ENCODE measurements around the gene MVK. TPM values are rescaled to one million over a fixed set of nuclear protein-coding genes. Genes with fewer than 3 reads are reported as not detected.

The MVK gene
- total RNA-seq, 4 donors from 2014 or later: 20.4 to 42.0 (median 31.6) TPM

DNA sequence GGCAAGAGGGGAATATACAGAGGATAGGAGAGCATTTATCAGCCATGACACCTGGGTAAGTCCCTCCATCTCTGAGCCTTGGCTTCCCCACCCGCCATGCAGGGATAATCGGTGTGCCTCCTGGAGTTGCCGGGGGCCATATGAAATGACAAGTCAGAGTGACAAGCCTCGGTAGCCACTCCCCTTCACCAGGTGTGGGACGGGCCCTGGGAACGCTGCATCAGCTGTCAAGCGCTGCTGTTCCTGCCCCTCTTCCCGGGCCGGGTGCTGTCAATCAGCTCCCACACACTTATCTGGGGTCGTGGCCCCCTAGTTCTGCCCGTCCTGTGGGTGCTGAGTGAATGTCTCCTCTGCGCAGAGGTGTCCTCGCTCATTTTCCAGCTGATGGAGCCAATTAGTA is 57.2 kb downstream of the MVK start:
- H3K36me3 ChIP-seq: no peaks in the 10 kb centered on the region
- no peak overlapping the region for H3K27ac ChIP-seq
- intact Hi-C loops (cut with DNase I): no loop called here
- no peak overlapping the region for H3K4me3 ChIP-seq (replicated peaks in 1 of 3)
- no peak for TF ChIP-seq POLR2A (IDR thresholded peaks at IDR 0.05)
- TF ChIP-seq, protein P1, sequence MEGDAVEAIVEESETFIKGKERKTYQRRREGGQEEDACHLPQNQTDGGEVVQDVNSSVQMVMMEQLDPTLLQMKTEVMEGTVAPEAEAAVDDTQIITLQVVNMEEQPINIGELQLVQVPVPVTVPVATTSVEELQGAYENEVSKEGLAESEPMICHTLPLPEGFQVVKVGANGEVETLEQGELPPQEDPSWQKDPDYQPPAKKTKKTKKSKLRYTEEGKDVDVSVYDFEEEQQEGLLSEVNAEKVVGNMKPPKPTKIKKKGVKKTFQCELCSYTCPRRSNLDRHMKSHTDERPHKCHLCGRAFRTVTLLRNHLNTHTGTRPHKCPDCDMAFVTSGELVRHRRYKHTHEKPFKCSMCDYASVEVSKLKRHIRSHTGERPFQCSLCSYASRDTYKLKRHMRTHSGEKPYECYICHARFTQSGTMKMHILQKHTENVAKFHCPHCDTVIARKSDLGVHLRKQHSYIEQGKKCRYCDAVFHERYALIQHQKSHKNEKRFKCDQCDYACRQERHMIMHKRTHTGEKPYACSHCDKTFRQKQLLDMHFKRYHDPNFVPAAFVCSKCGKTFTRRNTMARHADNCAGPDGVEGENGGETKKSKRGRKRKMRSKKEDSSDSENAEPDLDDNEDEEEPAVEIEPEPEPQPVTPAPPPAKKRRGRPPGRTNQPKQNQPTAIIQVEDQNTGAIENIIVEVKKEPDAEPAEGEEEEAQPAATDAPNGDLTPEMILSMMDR (IDR thresholded peaks at IDR 0.05): no peak
- no peak for DNase-seq
- no peaks in the 10 kb centered on the region for H3K4me1 ChIP-seq
- H3K27me3 ChIP-seq: no peaks in the 10 kb centered on the region
- no peaks in the 10 kb centered on the region for H3K9me3 ChIP-seq
- 44 to 57% methylated on average over 7 to 9 of the region's 13 CpGs for WGBS, 2 donors

DNA sequence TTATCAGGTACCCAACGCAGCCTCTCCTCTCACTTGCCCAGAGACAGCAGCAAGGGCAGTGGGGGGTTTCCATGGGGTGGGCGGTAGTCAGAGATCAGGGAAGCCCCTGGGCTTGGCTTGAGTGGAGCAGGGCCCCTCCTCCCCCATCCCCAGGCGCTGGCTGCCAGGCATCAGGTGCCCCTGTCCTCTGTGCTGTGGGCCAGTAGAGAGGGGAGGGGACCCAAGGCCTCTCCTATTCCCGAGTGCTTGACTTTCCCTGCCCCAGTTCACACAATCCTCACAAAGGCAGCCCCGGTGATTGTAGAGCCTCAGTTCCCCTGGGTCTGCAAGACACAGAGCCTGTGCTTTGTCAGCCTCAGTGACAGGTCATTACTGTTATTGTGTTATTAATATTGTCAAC is 57.7 kb downstream of the MVK start:
- DNase-seq: no peak
- WGBS, 2 donors: 36 to 45% methylated on average over 2 to 5 of the region's 5 CpGs

DNA sequence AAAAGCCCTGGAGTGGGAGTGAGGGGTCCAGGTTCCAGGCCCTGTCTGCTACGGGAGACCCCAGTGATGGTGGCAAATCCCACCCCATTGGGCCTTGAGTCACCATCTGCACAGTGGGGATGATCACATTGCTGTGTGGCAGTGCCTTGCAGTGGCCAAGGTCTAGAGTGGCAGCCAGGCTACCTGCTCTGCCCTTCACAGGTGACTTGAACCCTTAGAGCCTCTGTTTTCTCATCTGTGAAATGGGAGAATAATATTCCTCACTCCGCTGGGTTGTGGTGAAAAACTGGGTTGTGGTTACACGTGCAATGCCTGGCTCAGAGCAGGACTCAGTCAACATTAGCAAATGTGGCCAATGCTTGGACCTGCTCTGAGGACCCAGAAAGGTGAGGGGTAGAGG is 58.2 kb downstream of the MVK start:
- Histone ChIP-seq H3K36me3 (no peaks in the 10 kb centered on the region), H3K27me3 (no peaks in the 10 kb centered on the region), H3K9me3 (no peaks in the 10 kb centered on the region), H3K27ac (no peak overlapping the region), H3K4me3 (replicated peaks in 1 of 3) (no peak overlapping the region), H3K4me1 (no peaks in the 10 kb centered on the region)
- WGBS, 2 donors: 88 to 89% methylated on average over 3 of the region's 3 CpGs
- intact Hi-C loops (cut with DNase I): no loop called here
- no peak for DNase-seq
- TF ChIP-seq POLR2A (IDR thresholded peaks at IDR 0.05): no peak
- TF ChIP-seq, protein P1 (IDR thresholded peaks at IDR 0.05): no peak

More for the DNA sequence above, 57.7 kb downstream of the MVK start:
- H3K27ac ChIP-seq: no peak overlapping the region
- no peak overlapping the region for H3K4me3 ChIP-seq (replicated peaks in 1 of 3)
- H3K27me3 ChIP-seq: no peaks in the 10 kb centered on the region
- intact Hi-C loops (cut with DNase I): no loop called here
- TF ChIP-seq, protein P1 (IDR thresholded peaks at IDR 0.05): no peak
- TF ChIP-seq POLR2A (IDR thresholded peaks at IDR 0.05): no peak
- no peaks in the 10 kb centered on the region for H3K9me3 ChIP-seq
- H3K4me1 ChIP-seq: no peaks in the 10 kb centered on the region
- no peaks in the 10 kb centered on the region for H3K36me3 ChIP-seq

DNA sequence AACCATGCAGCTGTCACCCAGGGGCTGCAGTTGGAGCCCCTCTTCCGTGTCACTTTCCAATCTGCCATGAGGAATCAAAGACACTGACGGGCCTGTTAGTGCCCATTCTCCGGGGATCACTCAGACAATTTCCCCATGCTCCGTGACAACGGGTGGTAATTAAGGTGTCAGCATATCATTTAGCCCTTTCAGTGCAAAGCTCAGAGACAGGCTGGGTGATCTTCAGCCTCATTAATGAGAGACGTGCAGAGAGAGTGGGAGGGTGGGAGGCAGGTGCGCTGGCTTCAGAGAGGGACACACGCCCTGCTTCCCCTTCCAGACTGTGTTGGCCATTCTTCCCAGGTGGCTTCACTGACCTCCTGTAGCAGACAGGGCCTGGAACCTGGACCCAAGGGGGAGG is 58.7 kb downstream of the MVK start:
- no peaks in the 10 kb centered on the region for H3K4me1 ChIP-seq
- H3K27me3 ChIP-seq: no peaks in the 10 kb centered on the region
- TF ChIP-seq POLR2A (IDR thresholded peaks at IDR 0.05): no peak
- TF ChIP-seq, protein P1 (IDR thresholded peaks at IDR 0.05): no peak
- whole genome bisulfite sequencing, 2 donors: 71 to 73% methylated on average over 6 to 8 of the region's 8 CpGs
- H3K4me3 ChIP-seq (replicated peaks in 1 of 3): no peak overlapping the region
- DNase-seq: no peak
- intact Hi-C loops (cut with DNase I): no loop called here
- no peaks in the 10 kb centered on the region for H3K9me3 ChIP-seq
- no peaks in the 10 kb centered on the region for H3K36me3 ChIP-seq
- no peak overlapping the region for H3K27ac ChIP-seq

DNA sequence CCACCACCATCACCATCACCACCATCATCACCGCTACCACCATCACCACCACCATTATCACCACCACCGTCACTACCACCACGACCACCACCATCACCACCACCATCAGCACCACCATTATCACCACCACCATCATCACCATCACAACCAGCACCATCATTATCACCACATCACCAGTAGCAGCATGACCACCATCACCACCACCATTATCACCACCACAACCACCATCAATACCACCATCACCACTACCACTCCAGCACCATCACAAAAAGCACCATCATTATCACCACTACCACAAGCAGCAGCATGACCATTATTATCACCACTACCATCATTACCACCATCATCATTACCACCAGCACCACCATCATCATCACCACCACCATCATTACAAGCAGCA is 62.1 kb downstream of the MVK start:
- WGBS, 2 donors: 95 to 96% methylated on average over 3 of the region's 3 CpGs
- Histone ChIP-seq H3K36me3 (no peaks in the 10 kb centered on the region), H3K27me3 (no peaks in the 10 kb centered on the region), H3K9me3 (no peaks in the 10 kb centered on the region), H3K27ac (no peak overlapping the region), H3K4me1 (no peaks in the 10 kb centered on the region), H3K4me3 (replicated peaks in 1 of 3) (no peak overlapping the region)
- TF ChIP-seq, protein P1 (IDR thresholded peaks at IDR 0.05): no peak
- TF ChIP-seq POLR2A (IDR thresholded peaks at IDR 0.05): no peak
- DNase-seq: no peak
- intact Hi-C loops (cut with DNase I): no loop called here

All from thyroid gland (tissue), 4 donors.